Stimulated activated naive CD8-positive, alpha-beta T cell treated with anti-CD3 and anti-CD28 coated beads, Interleukin-15, Interleukin-2, amounts not matched to agents 100 ng/mL and 50 ng/mL, for 24 hours (primary cell): Measurements from ENCODE around the gene CRPPA.
"Not testable (repeated sequence)": the region's sequence is repeated elsewhere in the genome, so short reads cannot be mapped to it uniquely, and the experiment has no call there.

ENCODE experiments used
- H3K27ac Mint-ChIP-seq: one replicate; pipeline ENCODE4 v1.8.0; 2021; ENCODE audit warnings: mild to moderate bottlenecking, mixed read lengths
- H3K27me3 Mint-ChIP-seq: one replicate; pipeline ENCODE4 v1.8.0; 2021; ENCODE audit warnings: mixed read lengths
- H3K36me3 Mint-ChIP-seq: one replicate; pipeline ENCODE4 v1.8.0; 2021; ENCODE audit warnings: low read depth, mixed read lengths
- H3K4me1 Mint-ChIP-seq: one replicate; pipeline ENCODE4 v1.8.0; 2021; ENCODE audit warnings: low read depth, mixed read lengths
- H3K4me3 Mint-ChIP-seq: one replicate; pipeline ENCODE4 v1.8.0; 2021; ENCODE audit warnings: mild to moderate bottlenecking, mixed read lengths
- H3K9me3 Mint-ChIP-seq: one replicate; pipeline ENCODE4 v1.8.0; 2021; ENCODE audit warnings: mixed read lengths

CRPPA gene

DNA sequence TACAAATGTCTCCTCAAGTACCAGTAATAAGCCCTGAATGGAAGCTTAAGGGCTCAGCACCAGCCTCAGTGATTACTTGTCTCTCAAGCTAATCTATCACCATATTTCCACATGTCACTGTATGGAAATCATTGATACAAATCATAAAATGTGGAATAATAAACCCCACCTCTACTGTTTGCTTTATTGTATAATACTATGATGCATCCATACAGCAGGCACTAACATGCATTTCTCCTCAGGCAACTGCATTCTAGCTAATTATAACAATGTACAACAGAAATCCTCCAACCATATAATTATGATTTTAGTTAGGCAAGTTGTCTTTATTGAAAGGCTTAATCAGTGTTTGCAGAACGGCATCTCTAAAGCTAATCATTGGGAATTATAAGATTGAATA, 26.2 kb downstream of the CRPPA start:
- peaks cover 5% of the 10 kb centered on the region for H3K4me1 Mint-ChIP-seq
- no peak overlapping the region for H3K4me3 Mint-ChIP-seq
- peaks cover 9% of the 10 kb centered on the region for H3K36me3 Mint-ChIP-seq
- no peak overlapping the region for H3K27ac Mint-ChIP-seq
- peaks cover 27% of the 10 kb centered on the region for H3K9me3 Mint-ChIP-seq
- no peaks in the 10 kb centered on the region for H3K27me3 Mint-ChIP-seq

DNA sequence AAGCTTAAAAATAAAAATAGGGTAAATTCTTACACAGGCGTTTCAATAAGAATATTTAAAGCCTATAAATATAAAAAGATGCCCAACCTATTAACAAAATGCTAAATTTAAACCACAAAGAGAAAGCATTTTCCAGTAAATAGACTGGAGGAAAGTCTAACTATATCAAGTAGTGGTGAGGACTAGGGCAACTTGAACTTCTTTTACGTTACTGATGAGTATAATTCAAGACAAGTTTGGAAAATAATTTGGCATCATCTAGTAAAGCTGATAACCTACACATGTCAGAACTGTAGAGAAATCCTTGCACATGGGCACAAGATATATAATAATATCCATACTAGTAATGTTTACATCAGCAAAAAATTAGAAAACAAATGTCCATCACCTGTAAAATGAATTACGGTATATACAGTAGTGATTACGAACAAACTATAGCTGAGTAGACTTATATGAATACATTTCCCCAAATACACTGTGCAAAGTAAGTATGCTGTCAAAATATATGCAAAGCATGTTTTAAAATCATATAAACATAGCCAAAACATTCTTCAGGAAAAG, 27.4 kb downstream of the CRPPA start:
- Mint-ChIP-seq H3K4me3 (no peak overlapping the region), H3K27me3 (no peaks in the 10 kb centered on the region), H3K27ac (no peak overlapping the region), H3K9me3 (peaks cover 27% of the 10 kb centered on the region), H3K36me3 (peaks cover 6% of the 10 kb centered on the region), H3K4me1 (peaks cover 5% of the 10 kb centered on the region)

GRCh38 chr7:16392990-16393523, 28.3 kb downstream of the CRPPA start:
- Mint-ChIP-seq H3K4me1 (peaks cover 5% of the 10 kb centered on the region), H3K36me3 (peaks cover 6% of the 10 kb centered on the region), H3K27ac (no peak overlapping the region), H3K27me3 (no peaks in the 10 kb centered on the region), H3K9me3 (peaks cover 26% of the 10 kb centered on the region), H3K4me3 (no peak overlapping the region)

GRCh38 chr7:16383786-16384185, 37.6 kb downstream of the CRPPA start:
- H3K4me1 Mint-ChIP-seq, H3K36me3 Mint-ChIP-seq, H3K27me3 Mint-ChIP-seq, H3K27ac Mint-ChIP-seq, H3K4me3 Mint-ChIP-seq: not testable (repeated sequence)
- H3K9me3 Mint-ChIP-seq: peaks cover 12% of the 10 kb centered on the region

GRCh38 chr7:16383103-16383502, 38.2 kb downstream of the CRPPA start:
- H3K4me3 Mint-ChIP-seq, H3K36me3 Mint-ChIP-seq, H3K27me3 Mint-ChIP-seq, H3K27ac Mint-ChIP-seq, H3K4me1 Mint-ChIP-seq: not testable (repeated sequence)
- H3K9me3 Mint-ChIP-seq: peaks cover 12% of the 10 kb centered on the region
